Neural cell (in vitro differentiated cells): ENCODE results near the gene EVPL.

Source experiments
- EP300 ChIP-seq: fragments of 450-650 bp; conservative IDR thresholded peaks from 2 replicates; pipeline ENCODE4 v1.6.1; 2014; ENCODE audit warnings: antibody characterized with exemption, mild to moderate bottlenecking, moderate library complexity; ENCODE audit not compliant: poor library complexity, severe bottlenecking
- EZH2 ChIP-seq: fragments of 200-600, 300-800 bp; shearing (Covaris generic), sonication (generic); IDR thresholded peaks from 2 replicates; pipeline ENCODE4 v1.6.1; 2014; ENCODE audit warnings: antibody characterized with exemption, low read length, borderline replicate concordance, mild to moderate bottlenecking; ENCODE audit not compliant: insufficient read depth, poor library complexity, severe bottlenecking
- POLR2AphosphoS5 ChIP-seq: IDR thresholded peaks from 2 replicates; pipeline ENCODE4 v1.6.1; 2012
- RAD21 ChIP-seq: fragments of 450-650 bp; conservative IDR thresholded peaks from 2 replicates; pipeline ENCODE4 v1.6.1; 2014; ENCODE audit warnings: antibody characterized with exemption, mild to moderate bottlenecking, moderate library complexity
- SMC3 ChIP-seq: fragments of 450-650 bp; conservative IDR thresholded peaks from 2 replicates; pipeline ENCODE4 v1.6.1; 2014; ENCODE audit warnings: antibody characterized with exemption, mild to moderate bottlenecking, moderate library complexity; ENCODE audit not compliant: poor library complexity
- TF ChIP-seq, protein P1 (sequence below): fragments of 450-650 bp; IDR thresholded peaks from 2 replicates; pipeline ENCODE4 v1.5.1; 2014; ENCODE audit warnings: antibody characterized with exemption, mild to moderate bottlenecking, moderate library complexity; ENCODE audit not compliant: poor library complexity, severe bottlenecking
- TF ChIP-seq, protein P2 (sequence below): IDR thresholded peaks from 2 replicates; pipeline ENCODE4 v1.6.1; 2012; ENCODE audit warnings: borderline replicate concordance

- TF ChIP-seq, protein P1, sequence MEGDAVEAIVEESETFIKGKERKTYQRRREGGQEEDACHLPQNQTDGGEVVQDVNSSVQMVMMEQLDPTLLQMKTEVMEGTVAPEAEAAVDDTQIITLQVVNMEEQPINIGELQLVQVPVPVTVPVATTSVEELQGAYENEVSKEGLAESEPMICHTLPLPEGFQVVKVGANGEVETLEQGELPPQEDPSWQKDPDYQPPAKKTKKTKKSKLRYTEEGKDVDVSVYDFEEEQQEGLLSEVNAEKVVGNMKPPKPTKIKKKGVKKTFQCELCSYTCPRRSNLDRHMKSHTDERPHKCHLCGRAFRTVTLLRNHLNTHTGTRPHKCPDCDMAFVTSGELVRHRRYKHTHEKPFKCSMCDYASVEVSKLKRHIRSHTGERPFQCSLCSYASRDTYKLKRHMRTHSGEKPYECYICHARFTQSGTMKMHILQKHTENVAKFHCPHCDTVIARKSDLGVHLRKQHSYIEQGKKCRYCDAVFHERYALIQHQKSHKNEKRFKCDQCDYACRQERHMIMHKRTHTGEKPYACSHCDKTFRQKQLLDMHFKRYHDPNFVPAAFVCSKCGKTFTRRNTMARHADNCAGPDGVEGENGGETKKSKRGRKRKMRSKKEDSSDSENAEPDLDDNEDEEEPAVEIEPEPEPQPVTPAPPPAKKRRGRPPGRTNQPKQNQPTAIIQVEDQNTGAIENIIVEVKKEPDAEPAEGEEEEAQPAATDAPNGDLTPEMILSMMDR: no peak
- no peak for TF ChIP-seq EZH2
- TF ChIP-seq EP300: no peak
- TF ChIP-seq SMC3: no peak
- no peak for TF ChIP-seq RAD21
- TF ChIP-seq POLR2AphosphoS5: no peak
- TF ChIP-seq, protein P2, sequence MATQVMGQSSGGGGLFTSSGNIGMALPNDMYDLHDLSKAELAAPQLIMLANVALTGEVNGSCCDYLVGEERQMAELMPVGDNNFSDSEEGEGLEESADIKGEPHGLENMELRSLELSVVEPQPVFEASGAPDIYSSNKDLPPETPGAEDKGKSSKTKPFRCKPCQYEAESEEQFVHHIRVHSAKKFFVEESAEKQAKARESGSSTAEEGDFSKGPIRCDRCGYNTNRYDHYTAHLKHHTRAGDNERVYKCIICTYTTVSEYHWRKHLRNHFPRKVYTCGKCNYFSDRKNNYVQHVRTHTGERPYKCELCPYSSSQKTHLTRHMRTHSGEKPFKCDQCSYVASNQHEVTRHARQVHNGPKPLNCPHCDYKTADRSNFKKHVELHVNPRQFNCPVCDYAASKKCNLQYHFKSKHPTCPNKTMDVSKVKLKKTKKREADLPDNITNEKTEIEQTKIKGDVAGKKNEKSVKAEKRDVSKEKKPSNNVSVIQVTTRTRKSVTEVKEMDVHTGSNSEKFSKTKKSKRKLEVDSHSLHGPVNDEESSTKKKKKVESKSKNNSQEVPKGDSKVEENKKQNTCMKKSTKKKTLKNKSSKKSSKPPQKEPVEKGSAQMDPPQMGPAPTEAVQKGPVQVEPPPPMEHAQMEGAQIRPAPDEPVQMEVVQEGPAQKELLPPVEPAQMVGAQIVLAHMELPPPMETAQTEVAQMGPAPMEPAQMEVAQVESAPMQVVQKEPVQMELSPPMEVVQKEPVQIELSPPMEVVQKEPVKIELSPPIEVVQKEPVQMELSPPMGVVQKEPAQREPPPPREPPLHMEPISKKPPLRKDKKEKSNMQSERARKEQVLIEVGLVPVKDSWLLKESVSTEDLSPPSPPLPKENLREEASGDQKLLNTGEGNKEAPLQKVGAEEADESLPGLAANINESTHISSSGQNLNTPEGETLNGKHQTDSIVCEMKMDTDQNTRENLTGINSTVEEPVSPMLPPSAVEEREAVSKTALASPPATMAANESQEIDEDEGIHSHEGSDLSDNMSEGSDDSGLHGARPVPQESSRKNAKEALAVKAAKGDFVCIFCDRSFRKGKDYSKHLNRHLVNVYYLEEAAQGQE: no peak
Measured at GRCh38 chr17:76025294-76025693, 1.8 kb downstream of the EVPL start.
